K562 (cell line): ENCODE measurements around the gene C1orf21. TPM values are rescaled to one million over a fixed set of nuclear protein-coding genes. Genes with fewer than 3 reads are reported as not detected.

Source experiments
- ATAC-seq: fragments of 200-7000 bp; cut with Tn5 transposase; 3 replicates; pipeline ENCODE4 v1.9.1; 2020; ENCODE audit warnings: moderate library complexity
- BruUV-seq: library from RNA; stranded (reverse); fragments of 400-500 nt; replicated peaks from 2 replicates; lab custom pipeline; 2021; lab: Mats Ljungman, UMichigan
- CTCF ChIA-PET: fragments of 300-600 bp; formaldehyde crosslinking; extraction: SDS; loops from one replicate; lab custom pipeline; 2021; ENCODE audit warnings: low intra/inter-chr PET ratio; lab: Yijun Ruan, JAX
- POLR2A ChIA-PET: fragments of 300-600, 350-650 bp; sonication (Branson Sonifier 250); formaldehyde crosslinking; extraction: SDS; loops from one replicate; lab custom pipeline; 2021; ENCODE audit warnings: antibody characterized with exemption, inconsistent platforms; lab: Yijun Ruan, JAX
- DNase-seq, 4 experiments: peaks; one replicate each; pipeline versions ENCODE4 v3.0.0 to v3.0.0-alpha.2; 2011 to 2018; ENCODE audit warnings: low spot score in 3 of 4, mixed read lengths in 3 of 4; ENCODE audit errors: extremely low read depth in 1 of 4
- FAIRE-seq: peaks from 2 replicates; lab custom pipeline; 2011; peaks lifted over from hg19 to GRCh38; lab: Jason Lieb, UNC
- H2AFZ ChIP-seq: 2 replicates; pipeline ENCODE4 v1.6.0; 2011; ENCODE audit warnings: low read depth, low read length, control low read depth, inconsistent platforms
- H3K27ac ChIP-seq: fragments of 200-600 bp; 3 replicates; pipeline ENCODE4 v1.8.0; 2011; ENCODE audit warnings: low read depth, mild to moderate bottlenecking, control low read depth, inconsistent platforms, low read length, moderate library complexity, mixed read lengths; ENCODE audit errors: extremely low read depth
- H3K27me3 ChIP-seq, 2 experiments: fragments of 300-600 bp in 1 of 2; 2 replicates in 1 of 2; 3 replicates in 1 of 2; pipeline versions ENCODE4 v1.6.0 to v1.8.0; 2011; ENCODE audit warnings: inconsistent platforms in 2 of 2, low read length in 2 of 2, mild to moderate bottlenecking in 1 of 2, mixed read lengths in 1 of 2, moderate library complexity in 1 of 2; ENCODE audit not compliant: control insufficient read depth in 2 of 2, insufficient read depth in 2 of 2
- H3K36me3 ChIP-seq: fragments of 300-600 bp; 3 replicates; pipeline ENCODE4 v1.8.0; 2011; ENCODE audit warnings: mild to moderate bottlenecking, low read length, inconsistent platforms; ENCODE audit not compliant: control insufficient read depth, insufficient read depth
- H3K4me1 ChIP-seq, 2 experiments: fragments of 200-600 bp in 1 of 2; replicated peaks in 1 of 2; 2 replicates in 1 of 2; 3 replicates in 1 of 2; pipeline versions ENCODE4 v1.5.1 to v1.8.0; 2011; ENCODE audit warnings: inconsistent platforms in 2 of 2, low read length in 2 of 2, mild to moderate bottlenecking in 1 of 2, mixed read lengths in 1 of 2, moderate library complexity in 1 of 2; ENCODE audit not compliant: control insufficient read depth in 2 of 2, insufficient read depth in 2 of 2
- H3K4me2 ChIP-seq: 2 replicates; pipeline ENCODE4 v1.6.1; 2011; ENCODE audit warnings: low read length, control low read depth, inconsistent platforms, mixed read lengths; ENCODE audit not compliant: insufficient read depth
- H3K4me3 ChIP-seq: fragments of 200-600 bp; sonication (generic), shearing (Covaris generic); 2 replicates; pipeline ENCODE4 v1.5.1; 2016; ENCODE audit warnings: control low read depth, inconsistent platforms
- H3K79me2 ChIP-seq: fragments of 200-600 bp; 3 replicates; pipeline ENCODE4 v1.8.0; 2011; ENCODE audit warnings: low read length, inconsistent platforms; ENCODE audit not compliant: control insufficient read depth, insufficient read depth
- H3K9ac ChIP-seq, 2 experiments: 2 replicates each; pipeline versions ENCODE4 v1.6.0 to v1.6.1; 2011; ENCODE audit warnings: low read depth in 2 of 2, low read length in 2 of 2, control low read depth in 1 of 2, inconsistent platforms in 1 of 2, mild to moderate bottlenecking in 1 of 2, mixed read lengths in 1 of 2; ENCODE audit not compliant: insufficient read depth in 1 of 2
- H3K9me1 ChIP-seq: one replicate; pipeline ENCODE4 v1.6.0; 2011; ENCODE audit warnings: inconsistent platforms, mild to moderate bottlenecking, low read length, moderate library complexity; ENCODE audit not compliant: control insufficient read depth, insufficient read depth
- H3K9me3 ChIP-seq: replicated peaks from 2 replicates; pipeline ENCODE4 v1.5.1; 2011; ENCODE audit warnings: low read depth, low read length, inconsistent platforms; ENCODE audit not compliant: control insufficient read depth, insufficient read depth
- H4K20me1 ChIP-seq: replicated peaks from 2 replicates; pipeline ENCODE4 v1.6.1; 2011; ENCODE audit warnings: low read length, inconsistent platforms, mixed read lengths; ENCODE audit not compliant: control insufficient read depth, insufficient read depth
- BHLHE40 ChIP-seq: IDR thresholded peaks from 2 replicates; pipeline ENCODE4 v1.6.1; 2011; ENCODE audit warnings: low read length, improper control_type of control experiment
- CLOCK ChIP-seq: fragments of 250-450 bp; sonication (Bioruptor Pico); IDR thresholded peaks from 2 replicates; pipeline ENCODE4 v1.4.0; 2020; ENCODE audit warnings: mild to moderate bottlenecking, moderate library complexity, borderline replicate concordance
- EP400 ChIP-seq: fragments of 450-650 bp; IDR thresholded peaks from 2 replicates; pipeline ENCODE4 v1.6.1; 2017; ENCODE audit warnings: antibody characterized with exemption, mild to moderate bottlenecking, moderate library complexity
- NCOA4 ChIP-seq: fragments of 450-650 bp; IDR thresholded peaks from 2 replicates; pipeline ENCODE4 v1.6.1; 2018; ENCODE audit warnings: mild to moderate bottlenecking; ENCODE audit not compliant: partially characterized antibody
- SMAD1 ChIP-seq: fragments of 150-350 bp; IDR thresholded peaks from 2 replicates; pipeline ENCODE4 v1.6.1; 2014; ENCODE audit warnings: low read length, low read depth; ENCODE audit not compliant: partially characterized antibody
- SMC3 ChIP-seq: conservative IDR thresholded peaks from 2 replicates; pipeline ENCODE4 v1.6.1; 2011; ENCODE audit warnings: low read depth, low read length, improper control_type of control experiment; ENCODE audit not compliant: insufficient read depth
- TAF7 ChIP-seq: fragments of 450-650 bp; IDR thresholded peaks from 2 replicates; pipeline ENCODE4 v1.6.1; 2016; ENCODE audit warnings: missing genetic modification characterization, missing compliant biosample characterization
- TBP ChIP-seq: optimal IDR thresholded peaks from 2 replicates; pipeline ENCODE3; 2011; ENCODE audit warnings: low read depth, low read length, improper control_type of control experiment
- TCF7L2 ChIP-seq: fragments of 150-350 bp; IDR thresholded peaks from 2 replicates; pipeline ENCODE4 v1.6.1; 2016; ENCODE audit warnings: low read depth, mild to moderate bottlenecking, low read length, moderate library complexity
- ZC3H4 ChIP-seq: sonication (generic); formaldehyde crosslinking; IDR thresholded peaks from 2 replicates; pipeline ENCODE4 v1.9.0; 2021; ENCODE audit warnings: missing genetic modification reagents, borderline replicate concordance
- ZNF77 ChIP-seq: fragments of 250-450 bp; sonication (Bioruptor Pico); IDR thresholded peaks from 2 replicates; pipeline ENCODE4 v1.5.0; 2020
- WGBS: fragments of 100-300 bp; shearing (Covaris generic); methylation state at CpG from one replicate; pipeline ENCODE4 v1.1.6; 2016; ENCODE audit warnings: low coverage, mixed read lengths; ENCODE audit not compliant: insufficient coverage; ENCODE audit errors: missing lambda C conversion rate; 5-methylcytosine and 5-hydroxymethylcytosine counted together
- in situ Hi-C: fragments of 300-500 bp; cut with MboI; formaldehyde crosslinking; loops from 4 replicates; pipeline ENCODE4 v1.15.0; 2018; ENCODE audit warnings: inconsistent platforms, mixed read lengths
- intact Hi-C: fragments of 100-400 bp; cut with micrococcal nuclease; formaldehyde crosslinking; loops from 2 replicates; pipeline ENCODE4 v1.14.2; 2022
- polyA plus RNA-seq, 8 experiments: library from polyadenylated mRNA; depleted of rRNA in 4 of 8; stranded (reverse) in 5 of 8; unstranded in 3 of 8; fragments of >200 nt; fragmentation: Nextera tagmentation in 2 of 8; fragmentation: Illumina TruSeq in 1 of 8; extraction: Ambion mirVana in 2 of 8; extraction: Trizol in 1 of 8; gene quantifications; 2 replicates each; pipeline versions ENCODE4 v1.2.1 to v1.2.3, GENCODE V29; 2011 to 2014; ENCODE audit warnings: inconsistent platforms in 1 of 8, missing spikeins in 1 of 8
- total RNA-seq, 7 experiments: library from RNA; depleted of rRNA in 6 of 7; stranded (reverse); fragments of >200 nt in 6 of 7; fragmentation: Illumina TruSeq in 2 of 7; extraction: Trizol in 2 of 7; gene quantifications; 2 replicates each; pipeline versions ENCODE4 v1.2.1 to v1.2.3, GENCODE V29; 2011 to 2021; ENCODE audit warnings: low replicate concordance in 1 of 7

The C1orf21 gene
- total and polyA plus RNA-seq, 9 of the 15 experiments (the other 6 are each of a cell fraction or from before 2014, with no cell fraction given) = under 0.01 to 0.31 (median 0.07) TPM

- FAIRE-seq (no peak), DNase-seq (no peak), ATAC-seq (no peak)
- Histone ChIP-seq H3K4me3 (no peak overlapping the region), H4K20me1 (no peaks in the 10 kb centered on the region), H3K4me1 (peaks cover 0 to 16% of the 10 kb centered on the region in 2 experiments; a peak in 2 of 5 replicates), H3K27me3 (peaks cover 24% of the 10 kb centered on the region in 2 experiments), H3K9me3 (no peaks in the 10 kb centered on the region), H3K9me1 (no peaks in the 10 kb centered on the region), H3K79me2 (no peaks in the 10 kb centered on the region), H3K4me2 (no peak overlapping the region), H3K27ac (no peak overlapping the region), H3K36me3 (no peaks in the 10 kb centered on the region), H2AFZ (no peak overlapping the region), H3K9ac (no peak overlapping the region)
- in situ Hi-C loops (no loop called here), intact Hi-C loops (no loop called here)
- POLR2A ChIA-PET = no interaction called here
- 0% methylated on average over 3 of the region's 3 CpGs for WGBS
- CTCF ChIA-PET = no interaction called here
- no peak for TF ChIP-seq TBP
- no peak for TF ChIP-seq ZC3H4
- no peak for TF ChIP-seq TCF7L2
- no peak for TF ChIP-seq BHLHE40
- no peak for TF ChIP-seq EP400
- TF ChIP-seq SMC3 = no peak
- TF ChIP-seq CLOCK (CRISPR knock-in tag) = no peak
- no peak for TF ChIP-seq NCOA4
- no peak for TF ChIP-seq TAF7 (tag)
- TF ChIP-seq ZNF77 (CRISPR knock-in tag) = no peak
- no peak for TF ChIP-seq SMAD1
- BruUV-seq = no TSS peak
Observed at GRCh38 chr1:184383772-184384323, 3.0 kb upstream of the C1orf21 start.
